ENCODE results near the gene KNSTRN. TPM values are rescaled to one million over a fixed set of nuclear protein-coding genes. Genes with fewer than 3 reads are reported as not detected.

The KNSTRN gene
- total RNA-seq, 2 experiments from 2014 or later, result 2.8 to 3.0 TPM

GRCh38 chr15:40415226-40415625 lies 32.7 kb downstream of the KNSTRN start:
- Mint-ChIP-seq H3K27ac (no peak overlapping the region), H3K4me1 (ENCODE audit: low read depth) (no peaks in the 10 kb centered on the region), H3K27me3 (no peaks in the 10 kb centered on the region), H3K9me3 (no peaks in the 10 kb centered on the region), H3K4me3 (no peak overlapping the region), H3K36me3 (ENCODE audit: low read depth) (peaks cover 62% of the 10 kb centered on the region)
- Histone ChIP-seq H3K4me3 (ENCODE audit: low read length) (no peak overlapping the region), H3K4me1 (ENCODE audit: insufficient read depth, low read length) (no peaks in the 10 kb centered on the region), H3K36me3 (ENCODE audit: insufficient read depth, low read length) (peaks cover 62% of the 10 kb centered on the region), H3K27ac (ENCODE audit: low read depth in 1 of 2, low read length in 2 of 2) (no peak overlapping the region), H3K27me3 (ENCODE audit: control insufficient read depth in 1 of 2, insufficient read depth in 2 of 2, low read length in 2 of 2) (no peaks in the 10 kb centered on the region), H3K9me3 (ENCODE audit: control insufficient read depth in 1 of 2, insufficient read depth in 1 of 2, low read length in 2 of 2) (no peaks in the 10 kb centered on the region)
- DNase-seq (no peak), ATAC-seq (ENCODE audit: poor library complexity) (no peak)
- intact Hi-C loops (cut with DNase I, micrococcal nuclease), result loop anchor here in 1 of 2 experiments (10.0 kb wide), 1 partner anchor 630 kb away; the partner anchor contains the start of gene FSIP1
- ChIA-PET POLR2A (no interaction called here), CTCF (no interaction called here)
- no peak for TF ChIP-seq CTCF (IDR thresholded peaks at IDR 0.05)

GRCh38 chr15:40416056-40416455 lies 33.5 kb downstream of the KNSTRN start:
- ChIA-PET CTCF (no interaction called here), POLR2A (no interaction called here)
- H3K27ac Mint-ChIP-seq, result no peak overlapping the region
- no peak overlapping the region for H3K27ac ChIP-seq (ENCODE audit: low read depth in 1 of 2, low read length in 2 of 2)
- ATAC-seq (ENCODE audit: poor library complexity) (no peak), DNase-seq (no peak)
- H3K27me3 Mint-ChIP-seq, result no peaks in the 10 kb centered on the region
- no peak overlapping the region for H3K4me3 Mint-ChIP-seq
- H3K27me3 ChIP-seq (ENCODE audit: control insufficient read depth in 1 of 2, insufficient read depth in 2 of 2, low read length in 2 of 2), result no peaks in the 10 kb centered on the region
- intact Hi-C loops (cut with DNase I, micrococcal nuclease), result loop anchor here in 1 of 2 experiments (10.0 kb wide), 1 partner anchor 631 kb away; the partner anchor contains the start of gene FSIP1
- H3K36me3 Mint-ChIP-seq (ENCODE audit: low read depth), result peaks cover 54% of the 10 kb centered on the region
- peaks cover 54% of the 10 kb centered on the region for H3K36me3 ChIP-seq (ENCODE audit: insufficient read depth, low read length)
- H3K4me3 ChIP-seq (ENCODE audit: low read length), result no peak overlapping the region
- TF ChIP-seq CTCF (IDR thresholded peaks at IDR 0.05), result no peak
- no peaks in the 10 kb centered on the region for H3K9me3 Mint-ChIP-seq
- peaks cover under 1% of the 10 kb centered on the region for H3K4me1 Mint-ChIP-seq (ENCODE audit: low read depth)
- no peaks in the 10 kb centered on the region for H3K4me1 ChIP-seq (ENCODE audit: insufficient read depth, low read length)
- no peaks in the 10 kb centered on the region for H3K9me3 ChIP-seq (ENCODE audit: control insufficient read depth in 1 of 2, insufficient read depth in 1 of 2, low read length in 2 of 2)

GRCh38 chr15:40418126-40418525 lies 35.6 kb downstream of the KNSTRN start:
- no peak overlapping the region for H3K27ac Mint-ChIP-seq
- DNase-seq (no peak), ATAC-seq (ENCODE audit: poor library complexity) (no peak)
- peaks cover 7% of the 10 kb centered on the region for H3K4me1 Mint-ChIP-seq (ENCODE audit: low read depth)
- no peaks in the 10 kb centered on the region for H3K27me3 Mint-ChIP-seq
- H3K36me3 Mint-ChIP-seq (ENCODE audit: low read depth), result peaks cover 34% of the 10 kb centered on the region
- intact Hi-C loops (cut with DNase I, micrococcal nuclease), result loop anchor here in 1 of 2 experiments (10.0 kb wide), 1 partner anchor 633 kb away; the partner anchor contains the start of gene FSIP1
- no peak overlapping the region for H3K4me3 ChIP-seq (ENCODE audit: low read length)
- CTCF ChIA-PET, result no interaction called here
- no peak overlapping the region for H3K27ac ChIP-seq (ENCODE audit: low read depth in 1 of 2, low read length in 2 of 2)
- H3K27me3 ChIP-seq (ENCODE audit: control insufficient read depth in 1 of 2, insufficient read depth in 2 of 2, low read length in 2 of 2), result no peaks in the 10 kb centered on the region
- H3K9me3 Mint-ChIP-seq, result no peaks in the 10 kb centered on the region
- peaks cover 7% of the 10 kb centered on the region for H3K4me1 ChIP-seq (ENCODE audit: insufficient read depth, low read length)
- POLR2A ChIA-PET, result no interaction called here
- no peaks in the 10 kb centered on the region for H3K9me3 ChIP-seq (ENCODE audit: control insufficient read depth in 1 of 2, insufficient read depth in 1 of 2, low read length in 2 of 2)
- no peak for TF ChIP-seq CTCF (IDR thresholded peaks at IDR 0.05)
- H3K4me3 Mint-ChIP-seq, result no peak overlapping the region
- H3K36me3 ChIP-seq (ENCODE audit: insufficient read depth, low read length), result peaks cover 33% of the 10 kb centered on the region
